Measurements from ENCODE around the gene FAM131B.

The FAM131B gene

GRCh38 chr7:143359771-143360353, 2.7 kb downstream of the FAM131B start:
- no peak for DNase-seq (ENCODE audit: low read depth)

- no peak for DNase-seq (ENCODE audit: low read depth)
These were observed 3.9 kb downstream of the FAM131B start for GRCh38 chr7:143358626-143359025.

DNA sequence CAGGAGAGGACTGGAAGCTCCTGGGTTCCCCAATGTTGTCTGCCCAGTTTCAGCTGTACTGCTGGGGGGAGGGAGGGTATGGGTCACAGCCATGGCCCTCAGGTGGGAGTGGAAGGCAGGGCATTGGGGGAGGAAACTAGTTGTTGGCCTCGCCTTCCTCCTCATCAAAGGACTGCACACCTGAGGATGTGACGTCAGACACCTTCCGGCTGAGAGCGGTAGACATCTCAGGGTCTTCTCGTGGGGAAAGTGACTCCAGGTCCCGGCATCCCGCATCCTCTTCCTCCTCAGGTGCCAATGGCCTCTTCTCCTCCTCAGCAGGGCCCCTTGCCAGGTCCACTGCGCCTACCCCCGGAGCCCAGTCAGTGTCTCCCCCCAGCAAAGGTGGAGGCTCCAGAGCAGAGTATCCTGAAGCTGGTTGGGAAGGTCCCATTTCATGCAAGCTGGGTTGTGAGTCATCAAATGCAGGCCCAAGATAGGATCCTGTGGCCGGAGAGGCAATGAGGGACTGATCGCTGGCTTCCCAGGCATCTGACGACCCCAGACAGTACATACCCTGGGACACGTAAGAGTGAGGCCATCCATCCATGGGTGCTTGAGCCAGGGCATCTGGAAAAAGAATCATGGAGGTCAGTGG, 6.0 kb downstream of the FAM131B start:
- DNase-seq (ENCODE audit: low read depth), result no peak

- DNase-seq (ENCODE audit: low read depth), result no peak
These were observed 6.8 kb downstream of the FAM131B start for GRCh38 chr7:143355450-143356385.

GRCh38 chr7:143354965-143355364, 7.5 kb downstream of the FAM131B start:
- DNase-seq (ENCODE audit: low read depth), result no peak

GRCh38 chr7:143354376-143354775, 8.1 kb downstream of the FAM131B start:
- DNase-seq (ENCODE audit: low read depth), result no peak

GRCh38 chr7:143352531-143353002, 9.9 kb downstream of the FAM131B start:
- no peak for DNase-seq (ENCODE audit: low read depth)

GRCh38 chr7:143351574-143351973, 10.9 kb downstream of the FAM131B start:
- no peak for DNase-seq (ENCODE audit: low read depth)

- no peak for DNase-seq (ENCODE audit: low read depth)
These were observed 11.5 kb downstream of the FAM131B start for GRCh38 chr7:143351060-143351459.

DNA sequence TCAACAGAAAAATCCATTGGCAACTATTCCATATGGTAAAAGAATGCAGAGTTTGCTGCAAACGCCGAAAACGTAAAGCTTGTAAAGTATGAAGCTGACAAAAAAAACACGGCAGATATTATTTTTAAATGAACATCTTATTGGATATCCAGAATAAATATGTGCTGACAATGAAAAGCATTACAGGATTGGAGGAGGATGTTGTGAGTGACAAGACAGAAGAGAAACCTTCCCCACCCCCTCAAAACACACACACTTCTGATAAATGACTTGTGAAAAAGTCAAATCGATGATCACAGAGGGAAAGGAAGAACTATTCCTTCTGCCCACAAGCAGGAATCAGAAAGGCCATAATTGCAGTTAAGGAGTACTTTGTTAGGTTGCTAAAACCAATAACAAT, 14.6 kb downstream of the FAM131B start:
- no peak for DNase-seq (ENCODE audit: low read depth)

GRCh38 chr7:143346018-143346417, 16.5 kb downstream of the FAM131B start:
- no peak for DNase-seq (ENCODE audit: low read depth)

DNA sequence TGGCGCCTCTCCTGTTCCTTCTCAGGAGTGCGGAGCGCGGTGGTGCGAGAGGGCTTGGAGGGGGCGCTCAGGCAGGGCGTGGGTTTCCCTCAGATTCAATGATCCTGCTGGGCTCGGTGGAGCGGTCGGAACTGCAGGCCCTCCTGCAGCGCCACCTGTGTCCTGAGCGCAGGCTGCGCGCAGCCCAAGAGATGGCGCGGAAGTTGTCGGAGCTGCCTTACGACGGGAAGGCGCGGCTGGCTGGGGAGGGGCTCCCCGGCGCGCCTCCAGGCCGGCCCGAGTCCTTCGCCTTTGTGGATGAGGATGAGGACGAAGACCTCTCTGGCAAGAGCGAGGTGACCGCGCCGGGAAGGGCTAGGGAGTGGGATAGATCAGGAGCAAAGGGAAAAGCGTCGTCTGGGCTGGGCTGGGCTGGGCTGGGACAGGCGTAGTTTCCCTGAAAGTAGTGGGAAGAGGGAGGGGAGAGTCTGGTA, 17.0 kb downstream of the FAM131B start:
- peak; percentile 59 for DNase-seq (ENCODE audit: low read depth)

DNA sequence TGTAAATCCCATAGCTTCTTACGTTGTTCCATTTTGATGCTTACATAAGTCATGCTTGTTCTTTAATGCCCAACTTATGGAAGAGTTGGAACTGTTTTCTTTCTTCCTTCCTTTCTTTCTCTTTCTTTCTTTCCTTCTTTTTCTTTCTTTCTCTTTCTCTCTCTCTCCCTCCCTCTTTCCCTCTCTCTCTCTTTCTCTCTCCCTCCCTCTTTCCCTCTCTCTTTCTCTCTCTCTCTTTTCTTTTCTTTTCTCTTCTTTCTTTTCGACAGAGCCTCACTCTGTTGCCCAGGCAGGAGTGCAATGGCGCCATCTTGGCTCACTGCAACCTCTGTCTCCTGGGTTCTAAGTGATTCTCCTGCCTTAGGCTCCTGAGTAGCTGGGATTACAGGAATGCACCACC, 18.9 kb downstream of the FAM131B start:
- DNase-seq (ENCODE audit: low read depth), result no peak

- no peak for DNase-seq (ENCODE audit: low read depth)
These were observed 20.7 kb downstream of the FAM131B start for GRCh38 chr7:143341842-143342241.

DNA sequence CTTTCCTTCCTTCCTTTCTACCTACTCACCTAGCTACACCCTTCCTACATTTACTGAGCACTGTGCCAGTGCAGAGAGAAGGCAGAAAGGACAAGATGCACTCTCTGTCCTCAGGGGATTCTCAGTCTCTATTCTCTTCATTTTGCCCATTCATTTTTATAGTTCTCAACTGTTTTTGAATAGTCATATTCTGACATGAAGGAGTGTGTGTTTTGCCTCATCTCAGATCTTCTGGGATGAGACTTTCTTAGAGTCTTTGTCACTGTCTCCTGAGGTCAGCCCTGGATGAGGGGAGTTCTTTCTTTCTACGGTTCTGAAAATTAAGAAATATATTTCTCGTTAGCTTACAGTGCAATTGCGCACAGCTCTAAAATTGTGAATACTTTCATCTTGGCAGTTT, 25.3 kb downstream of the FAM131B start:
- no peak for DNase-seq (ENCODE audit: low read depth)

DNA sequence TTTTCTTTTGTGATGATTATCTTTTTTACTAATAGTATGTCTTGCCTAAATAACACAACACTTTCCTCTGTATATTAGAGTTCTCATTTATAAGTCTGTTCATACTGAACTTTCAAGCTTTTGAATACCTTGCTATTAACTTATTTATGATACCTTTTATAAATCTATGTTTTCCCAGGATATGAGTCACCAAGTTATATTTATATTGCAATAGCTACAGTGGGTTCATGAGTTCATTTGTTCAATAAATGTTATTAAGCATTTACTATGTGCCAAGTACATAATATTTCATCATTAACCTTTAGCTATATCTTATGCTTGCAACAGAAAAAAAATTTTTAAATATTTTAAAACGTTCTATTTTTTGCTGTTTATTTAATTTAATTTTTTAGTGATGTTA, 28.3 kb downstream of the FAM131B start:
- DNase-seq (ENCODE audit: low read depth), result no peak

GRCh38 chr7:143331179-143331801, 31.2 kb downstream of the FAM131B start:
- no peak for DNase-seq (ENCODE audit: low read depth)

- DNase-seq (ENCODE audit: low read depth), result no peak
These were observed 32.9 kb downstream of the FAM131B start for GRCh38 chr7:143329471-143330170.

DNA sequence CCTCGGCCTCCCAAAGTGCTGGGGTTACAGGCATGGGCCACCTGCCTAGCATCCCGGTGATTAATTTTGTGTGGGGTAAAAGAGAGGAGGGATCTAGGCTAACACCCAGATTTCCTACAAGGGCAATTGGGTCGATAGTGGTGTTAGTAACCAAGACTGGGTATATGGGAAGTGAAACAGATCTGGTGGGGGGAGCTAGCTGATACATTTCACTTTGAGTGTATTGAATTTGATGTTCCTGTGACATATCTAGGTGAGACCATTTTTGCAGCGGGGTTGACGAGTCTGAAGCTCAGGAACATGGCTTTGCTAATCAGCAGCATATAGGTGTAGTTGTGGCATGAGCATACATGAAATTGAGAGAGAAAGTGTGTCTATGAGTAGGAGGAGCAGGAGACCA, 34.6 kb downstream of the FAM131B start:
- DNase-seq (ENCODE audit: low read depth), result no peak

DNA sequence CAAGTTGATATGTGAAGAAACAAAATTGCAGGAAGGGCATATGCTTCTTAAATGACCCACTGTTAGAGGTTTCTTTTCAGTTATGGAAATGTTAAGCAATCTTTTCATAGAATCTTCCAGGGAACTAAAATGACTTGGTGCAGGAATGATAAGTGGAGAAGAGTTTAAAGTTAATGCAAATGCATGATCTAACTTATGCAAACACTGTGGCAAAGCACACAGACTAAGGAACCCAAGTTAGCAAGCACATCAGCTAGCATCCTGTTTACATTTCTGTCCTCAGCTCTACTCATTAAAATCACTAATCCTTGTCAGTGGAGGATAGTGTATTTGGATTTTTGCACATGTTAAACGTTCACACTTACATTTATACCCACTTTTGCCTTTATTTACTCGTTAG, 37.3 kb downstream of the FAM131B start:
- no peak for DNase-seq (ENCODE audit: low read depth)

DNA sequence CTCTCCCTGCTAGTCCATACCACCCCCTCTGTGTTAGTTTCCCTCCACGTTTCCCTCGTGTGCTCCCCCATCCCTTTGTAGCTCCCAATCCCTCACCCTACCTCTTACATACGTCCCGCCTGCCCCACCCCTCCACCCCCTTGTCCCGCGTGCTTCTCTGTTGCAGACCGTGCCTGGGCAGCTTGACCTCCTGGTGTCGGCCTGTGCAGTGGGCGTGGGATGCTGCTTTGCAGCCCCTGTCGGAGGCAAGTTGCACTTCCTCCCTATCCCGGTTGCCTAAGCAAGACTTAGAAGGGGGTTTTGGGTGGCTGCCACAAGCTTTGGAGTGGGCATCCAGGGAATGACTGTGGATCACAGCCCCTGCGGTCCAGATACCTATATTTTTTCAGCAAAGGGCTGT, 38.9 kb downstream of the FAM131B start:
- DNase-seq (ENCODE audit: low read depth), result no peak

Data from activated T-cell treated with anti-CD3 and anti-CD28 coated beads for 24 hours (primary cell).